WI38 (cell line): ENCODE results near the gene TMEM222.

Experiments used
- H3K4me3 ChIP-seq: 2 replicates; pipeline ENCODE4 v1.5.1; 2011; ENCODE audit warnings: low read depth, mild to moderate bottlenecking, control low read depth, low read length
- TF ChIP-seq, protein P1 (sequence below): IDR thresholded peaks from 2 replicates; pipeline ENCODE4 v1.5.1; 2012; ENCODE audit warnings: low read depth, mild to moderate bottlenecking, control low read depth, low read length

TMEM222 gene

DNA sequence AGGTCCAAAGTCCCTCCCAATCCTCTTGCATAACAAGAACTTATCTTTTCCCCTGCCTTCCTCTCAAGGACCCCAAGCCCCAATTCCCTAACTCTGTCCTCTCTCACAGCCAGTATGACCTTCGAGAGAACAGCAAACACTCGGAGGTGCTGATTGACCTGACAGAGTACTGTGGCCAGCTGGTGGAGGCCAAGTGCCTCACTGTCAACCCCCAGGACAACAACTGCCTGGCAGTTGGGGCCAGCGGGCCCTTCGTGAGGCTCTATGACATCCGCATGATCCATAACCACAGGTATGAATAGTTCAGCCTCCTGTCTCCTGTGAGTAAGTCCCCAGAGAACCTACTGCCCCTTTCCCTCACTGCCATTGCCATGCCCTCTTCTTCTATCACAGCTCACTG, 29.9 kb upstream of the TMEM222 start:
- H3K4me3 ChIP-seq: no peak overlapping the region
- TF ChIP-seq, protein P1, sequence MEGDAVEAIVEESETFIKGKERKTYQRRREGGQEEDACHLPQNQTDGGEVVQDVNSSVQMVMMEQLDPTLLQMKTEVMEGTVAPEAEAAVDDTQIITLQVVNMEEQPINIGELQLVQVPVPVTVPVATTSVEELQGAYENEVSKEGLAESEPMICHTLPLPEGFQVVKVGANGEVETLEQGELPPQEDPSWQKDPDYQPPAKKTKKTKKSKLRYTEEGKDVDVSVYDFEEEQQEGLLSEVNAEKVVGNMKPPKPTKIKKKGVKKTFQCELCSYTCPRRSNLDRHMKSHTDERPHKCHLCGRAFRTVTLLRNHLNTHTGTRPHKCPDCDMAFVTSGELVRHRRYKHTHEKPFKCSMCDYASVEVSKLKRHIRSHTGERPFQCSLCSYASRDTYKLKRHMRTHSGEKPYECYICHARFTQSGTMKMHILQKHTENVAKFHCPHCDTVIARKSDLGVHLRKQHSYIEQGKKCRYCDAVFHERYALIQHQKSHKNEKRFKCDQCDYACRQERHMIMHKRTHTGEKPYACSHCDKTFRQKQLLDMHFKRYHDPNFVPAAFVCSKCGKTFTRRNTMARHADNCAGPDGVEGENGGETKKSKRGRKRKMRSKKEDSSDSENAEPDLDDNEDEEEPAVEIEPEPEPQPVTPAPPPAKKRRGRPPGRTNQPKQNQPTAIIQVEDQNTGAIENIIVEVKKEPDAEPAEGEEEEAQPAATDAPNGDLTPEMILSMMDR: no peak

- TF ChIP-seq, protein P1: no peak
- no peak overlapping the region for H3K4me3 ChIP-seq
Measured at GRCh38 chr1:27293915-27294314, 28.0 kb upstream of the TMEM222 start.

- TF ChIP-seq, protein P1: peak; percentile 65
- no peak overlapping the region for H3K4me3 ChIP-seq
Measured at GRCh38 chr1:27296773-27297291, 25.1 kb upstream of the TMEM222 start.

DNA sequence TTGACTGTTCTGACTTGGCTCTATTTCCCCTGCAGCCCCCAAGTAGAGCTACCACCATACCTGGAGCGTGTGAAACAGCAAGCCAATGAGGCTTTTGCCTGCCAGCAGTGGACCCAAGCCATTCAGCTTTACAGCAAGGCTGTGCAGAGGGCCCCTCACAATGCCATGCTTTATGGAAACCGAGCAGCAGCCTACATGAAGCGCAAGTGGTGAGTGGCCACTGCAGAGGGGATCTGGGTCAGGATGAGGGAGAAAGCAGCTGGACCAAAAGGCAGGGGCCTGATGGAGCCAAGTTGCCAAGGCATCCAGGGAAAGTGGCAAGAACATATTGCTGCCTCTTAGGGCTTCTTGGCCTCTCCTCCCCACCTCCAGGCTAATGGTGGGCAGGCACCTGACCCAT, 24.1 kb upstream of the TMEM222 start:
- H3K4me3 ChIP-seq: no peak overlapping the region
- TF ChIP-seq, protein P1: no peak

DNA sequence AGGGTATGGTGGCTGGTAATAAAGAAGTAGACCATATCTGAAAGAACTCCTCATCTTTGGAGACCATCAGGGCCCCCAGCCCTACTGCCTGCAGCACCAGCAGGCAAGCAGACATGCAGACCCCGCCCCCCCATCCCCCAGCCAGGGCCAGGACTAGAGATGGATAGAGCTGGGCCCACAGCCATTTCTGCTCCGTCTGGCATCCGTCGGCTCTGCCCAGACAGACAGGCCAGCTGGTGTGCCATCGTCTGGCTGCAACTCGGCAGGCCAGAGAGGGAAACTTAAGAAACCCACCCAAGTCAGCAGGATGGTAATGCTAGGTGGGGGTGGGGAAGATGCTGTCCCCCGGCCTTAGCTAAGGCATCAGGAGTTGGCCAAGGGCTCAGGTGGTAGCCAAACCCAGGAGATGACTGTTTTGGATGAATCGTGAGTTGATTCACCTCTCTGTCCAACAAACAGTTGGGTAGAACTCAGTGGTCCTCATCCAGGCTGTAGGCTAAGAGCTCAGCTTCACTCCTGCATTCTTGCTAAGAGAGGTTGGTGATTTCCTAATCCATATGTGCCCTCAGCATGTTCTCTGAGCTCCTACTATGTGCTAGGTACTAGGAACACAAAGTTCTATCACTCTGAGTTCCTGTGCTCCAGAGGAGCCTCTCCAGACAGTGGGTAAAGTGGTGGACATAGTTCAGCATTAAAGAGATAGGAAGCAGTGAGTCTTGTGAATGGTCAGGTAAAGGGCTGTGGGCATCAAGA, 23.2 kb upstream of the TMEM222 start:
- TF ChIP-seq, protein P1: no peak
- H3K4me3 ChIP-seq: no peak overlapping the region

GRCh38 chr1:27299385-27300271, 22.3 kb upstream of the TMEM222 start:
- TF ChIP-seq, protein P1: no peak
- no peak overlapping the region for H3K4me3 ChIP-seq
